Left renal pelvis (tissue), 4 donors: ENCODE results near the gene GPR180. TPM values are rescaled to one million over a fixed set of nuclear protein-coding genes. Genes with fewer than 3 reads are reported as not detected.

ENCODE experiments used
- DNase-seq, 4 donors: peaks; one replicate each; pipeline ENCODE4 v3.0.0-alpha.2; 2013; ENCODE audit warnings: low read depth in 4 of 4, low spot score in 3 of 4
- polyA plus RNA-seq, 4 donors: library from polyadenylated mRNA; unstranded; fragments of 120-200 nt; gene quantifications; one replicate each; pipeline ENCODE4 v1.2.1, GENCODE V29; 2013; ENCODE audit not compliant: insufficient read length in 4 of 4

The GPR180 gene
- polyA plus RNA-seq, 4 donors = 7.9 to 11.1 (median 10.2) TPM

GRCh38 chr13:94683409-94683808 is 81.8 kb downstream of the GPR180 start:
- no peak for DNase-seq

Other genes starting within 250 kb of the GPR180 start
- gene DCT, start 122.2 kb upstream of the GPR180 start, polyA plus RNA-seq = under 1 TPM; 0.22 to 0.64 (median 0.32) TPM
- gene TGDS, start 5.7 kb upstream of the GPR180 start, polyA plus RNA-seq = 10 to 100 TPM; 18.2 to 23.1 (median 20.8) TPM
- under 1 TPM; 0.08 to 0.40 (median 0.26) TPM for gene SOX21, start 110.7 kb downstream of the GPR180 start, polyA plus RNA-seq